ENCODE data around the gene DIP2A.
"Not testable (repeated sequence)": the region's sequence is repeated elsewhere in the genome, so short reads cannot be mapped to it uniquely, and the experiment has no call there.

The DIP2A gene

GRCh38 chr21:46517361-46517760 lies 58.7 kb downstream of the DIP2A start:
- no peak overlapping the region for H2AFZ ChIP-seq (ENCODE audit: low read depth, low read length)
- H3K9ac ChIP-seq (ENCODE audit: low read length), result no peak overlapping the region
- TF ChIP-seq CTCF (IDR thresholded peaks at IDR 0.05; ENCODE audit: low read depth, low read length), result no peak
- no peak for TF ChIP-seq EZH2phosphoT487 (IDR thresholded peaks at IDR 0.05; ENCODE audit: low read depth)
- H3K4me3 ChIP-seq (ENCODE audit: low read length), result no peak overlapping the region
- H4K20me1 ChIP-seq (ENCODE audit: insufficient read depth, low read length), result no peaks in the 10 kb centered on the region
- H3K36me3 ChIP-seq (replicated peaks; ENCODE audit: low read depth, low read length), result peaks cover 2% of the 10 kb centered on the region
- no peaks in the 10 kb centered on the region for H3K9me3 ChIP-seq (ENCODE audit: insufficient read depth, low read length)
- no peak overlapping the region for H3K27ac ChIP-seq (ENCODE audit: low read length)
- no peaks in the 10 kb centered on the region for H3K79me2 ChIP-seq (ENCODE audit: low read length)
- H3K4me1 ChIP-seq (ENCODE audit: low read length), result peaks cover 14% of the 10 kb centered on the region
- no peaks in the 10 kb centered on the region for H3K27me3 ChIP-seq (ENCODE audit: low read depth, low read length)
- no peak overlapping the region for H3K4me2 ChIP-seq (ENCODE audit: low read length)

- Histone ChIP-seq H3K27ac (ENCODE audit: low read length) (no peak overlapping the region), H3K9ac (ENCODE audit: low read length) (no peak overlapping the region), H3K4me2 (ENCODE audit: low read length) (no peak overlapping the region), H3K4me3 (ENCODE audit: low read length) (no peak overlapping the region), H3K4me1 (ENCODE audit: low read length) (peaks cover 14% of the 10 kb centered on the region), H3K79me2 (ENCODE audit: low read length) (no peaks in the 10 kb centered on the region), H3K27me3 (ENCODE audit: low read depth, low read length) (no peaks in the 10 kb centered on the region), H4K20me1 (ENCODE audit: insufficient read depth, low read length) (no peaks in the 10 kb centered on the region), H3K9me3 (ENCODE audit: insufficient read depth, low read length) (no peaks in the 10 kb centered on the region), H3K36me3 (replicated peaks; ENCODE audit: low read depth, low read length) (no peaks in the 10 kb centered on the region), H2AFZ (ENCODE audit: low read depth, low read length) (no peak overlapping the region)
- TF ChIP-seq EZH2phosphoT487 (IDR thresholded peaks at IDR 0.05; ENCODE audit: low read depth) (no peak), CTCF (IDR thresholded peaks at IDR 0.05; ENCODE audit: low read depth, low read length) (no peak)
Observed at GRCh38 chr21:46518983-46519583, 60.4 kb downstream of the DIP2A start.

- H3K4me2 ChIP-seq (ENCODE audit: low read length); H3K9me3 ChIP-seq (ENCODE audit: insufficient read depth, low read length); H3K4me3 ChIP-seq (ENCODE audit: low read length); H2AFZ ChIP-seq (ENCODE audit: low read depth, low read length); H3K79me2 ChIP-seq (ENCODE audit: low read length); H3K27me3 ChIP-seq (ENCODE audit: low read depth, low read length); H3K27ac ChIP-seq (ENCODE audit: low read length); H3K36me3 ChIP-seq (replicated peaks; ENCODE audit: low read depth, low read length); H3K9ac ChIP-seq (ENCODE audit: low read length); H4K20me1 ChIP-seq (ENCODE audit: insufficient read depth, low read length): not testable (repeated sequence)
- peaks cover 23% of the 10 kb centered on the region for H3K4me1 ChIP-seq (ENCODE audit: low read length)
Observed at GRCh38 chr21:46527393-46527792, 68.7 kb downstream of the DIP2A start.

GRCh38 chr21:46527801-46528200 lies 69.1 kb downstream of the DIP2A start:
- Histone ChIP-seq H3K4me3 (ENCODE audit: low read length) (no peak overlapping the region), H3K27ac (ENCODE audit: low read length) (no peak overlapping the region), H3K4me2 (ENCODE audit: low read length) (no peak overlapping the region), H3K9ac (ENCODE audit: low read length) (no peak overlapping the region), H4K20me1 (ENCODE audit: insufficient read depth, low read length) (no peaks in the 10 kb centered on the region), H3K27me3 (ENCODE audit: low read depth, low read length) (no peaks in the 10 kb centered on the region), H3K9me3 (ENCODE audit: insufficient read depth, low read length) (no peaks in the 10 kb centered on the region), H3K36me3 (replicated peaks; ENCODE audit: low read depth, low read length) (peaks cover 3% of the 10 kb centered on the region), H2AFZ (ENCODE audit: low read depth, low read length) (no peak overlapping the region), H3K79me2 (ENCODE audit: low read length) (no peaks in the 10 kb centered on the region), H3K4me1 (ENCODE audit: low read length) (peaks cover 23% of the 10 kb centered on the region)
- no peak for TF ChIP-seq CTCF (IDR thresholded peaks at IDR 0.05; ENCODE audit: low read depth, low read length)
- no peak for TF ChIP-seq EZH2phosphoT487 (IDR thresholded peaks at IDR 0.05; ENCODE audit: low read depth)

Data from OCI-LY3 (cell line).